Activated naive CD4-positive, alpha-beta T cell treated with anti-CD3 and anti-CD28 coated beads, Interleukin-2, amount 50 U/mL, for 72 hours (primary cell): Measurements from ENCODE around the gene SPDYE3. TPM values are rescaled to one million over a fixed set of nuclear protein-coding genes. Genes with fewer than 3 reads are reported as not detected.
"Not testable (repeated sequence)": the region's sequence is repeated elsewhere in the genome, so short reads cannot be mapped to it uniquely, and the experiment has no call there.

Experiments used
- ATAC-seq, 2 donors: fragments of 150-1000 bp; cut with Tn5 transposase; 2 replicates each; pipeline ENCODE4 v1.10.0; 2021; ENCODE audit warnings: mild to moderate bottlenecking in 2 of 2, moderate library complexity in 2 of 2
- DNase-seq, 2 donors: peaks; one replicate each; pipeline ENCODE4 v3.0.0; 2021 to 2022; ENCODE audit warnings: low spot score in 2 of 2
- H3K27ac Mint-ChIP-seq, 2 donors: one replicate each; pipeline ENCODE4 v1.8.0; 2022; ENCODE audit warnings: mild to moderate bottlenecking in 2 of 2, mixed read lengths in 2 of 2
- H3K36me3 Mint-ChIP-seq, 2 donors: one replicate each; pipeline ENCODE4 v1.8.0; 2022; ENCODE audit warnings: mixed read lengths in 2 of 2
- H3K9me3 Mint-ChIP-seq, 2 donors: one replicate each; pipeline ENCODE4 v1.8.0; 2022; ENCODE audit warnings: mixed read lengths in 2 of 2
- total RNA-seq, 2 donors: library from RNA; stranded (reverse); gene quantifications; one replicate each; pipeline ENCODE4 v1.2.3, GENCODE V29; 2022

The SPDYE3 gene
- total RNA-seq = not detected

GRCh38 chr7:100307402-100307801 lies at the start of gene SPDYE3:
TSS of gene SPDYE3 (plus strand) at chr7:100307702. CDS start at chr7:100307886, 184 bp downstream.
- not testable (repeated sequence) for H3K9me3 Mint-ChIP-seq, DNase-seq, ATAC-seq, H3K27ac Mint-ChIP-seq, H3K36me3 Mint-ChIP-seq

- H3K9me3 Mint-ChIP-seq, H3K27ac Mint-ChIP-seq, DNase-seq, ATAC-seq, H3K36me3 Mint-ChIP-seq: not testable (repeated sequence)
Measured at GRCh38 chr7:100259984-100260383, 47.5 kb upstream of the SPDYE3 start.

- H3K9me3 Mint-ChIP-seq, DNase-seq, H3K36me3 Mint-ChIP-seq, H3K27ac Mint-ChIP-seq, ATAC-seq: not testable (repeated sequence)
Measured at GRCh38 chr7:100262896-100263295, 44.6 kb upstream of the SPDYE3 start.

GRCh38 chr7:100264223-100264622 lies 43.3 kb upstream of the SPDYE3 start:
- DNase-seq, ATAC-seq, H3K9me3 Mint-ChIP-seq, H3K27ac Mint-ChIP-seq, H3K36me3 Mint-ChIP-seq: not testable (repeated sequence)

GRCh38 chr7:100264669-100265165 lies 42.8 kb upstream of the SPDYE3 start:
- H3K9me3 Mint-ChIP-seq = not testable (repeated sequence)

GRCh38 chr7:100265851-100266250 lies 41.7 kb upstream of the SPDYE3 start:
- not testable (repeated sequence) for DNase-seq, H3K27ac Mint-ChIP-seq, H3K36me3 Mint-ChIP-seq, H3K9me3 Mint-ChIP-seq, ATAC-seq

More at GRCh38 chr7:100264669-100265165, 42.8 kb upstream of the SPDYE3 start:
- not testable (repeated sequence) for DNase-seq, H3K27ac Mint-ChIP-seq, ATAC-seq, H3K36me3 Mint-ChIP-seq

- no peaks in the 10 kb centered on the region for H3K36me3 Mint-ChIP-seq
- no peak for ATAC-seq
- no peak for DNase-seq
- H3K9me3 Mint-ChIP-seq = no peaks in the 10 kb centered on the region
- peak overlapping the region in 1 of 2 donors; percentile 51 for H3K27ac Mint-ChIP-seq
Measured at GRCh38 chr7:100266576-100267354, 40.7 kb upstream of the SPDYE3 start.

- H3K36me3 Mint-ChIP-seq = no peaks in the 10 kb centered on the region
- no peak for DNase-seq
- ATAC-seq = no peak
- H3K27ac Mint-ChIP-seq = no peak overlapping the region
- H3K9me3 Mint-ChIP-seq = no peaks in the 10 kb centered on the region
Measured at GRCh38 chr7:100267648-100268047, 39.9 kb upstream of the SPDYE3 start.

- DNase-seq, H3K9me3 Mint-ChIP-seq, ATAC-seq, H3K36me3 Mint-ChIP-seq: not testable (repeated sequence)
- H3K27ac Mint-ChIP-seq = peak overlapping the region in 1 of 2 donors; percentile 55
Measured at GRCh38 chr7:100268882-100269281, 38.6 kb upstream of the SPDYE3 start.

GRCh38 chr7:100269306-100270045 lies 38.0 kb upstream of the SPDYE3 start:
- peak overlapping the region in 1 of 2 donors; percentile 55 for H3K27ac Mint-ChIP-seq
- H3K36me3 Mint-ChIP-seq, H3K9me3 Mint-ChIP-seq, DNase-seq, ATAC-seq: not testable (repeated sequence)

- ATAC-seq, H3K36me3 Mint-ChIP-seq, H3K9me3 Mint-ChIP-seq, DNase-seq: not testable (repeated sequence)
- peak overlapping the region; percentile 8 to 76 for H3K27ac Mint-ChIP-seq
Measured at GRCh38 chr7:100270046-100270918, 37.2 kb upstream of the SPDYE3 start.

GRCh38 chr7:100270941-100271593 lies 36.4 kb upstream of the SPDYE3 start:
- not testable (repeated sequence) for ATAC-seq, H3K36me3 Mint-ChIP-seq, DNase-seq, H3K9me3 Mint-ChIP-seq
- H3K27ac Mint-ChIP-seq = peak overlapping the region; percentile 8 to 76

GRCh38 chr7:100271716-100272537 lies 35.6 kb upstream of the SPDYE3 start:
- Mint-ChIP-seq H3K36me3 (no peaks in the 10 kb centered on the region), H3K27ac (peak overlapping the region in 1 of 2 donors; percentile 60)
- DNase-seq = peak; percentile 97 to 99

GRCh38 chr7:100272538-100272902 lies 35.0 kb upstream of the SPDYE3 start:
- ATAC-seq, H3K36me3 Mint-ChIP-seq, H3K9me3 Mint-ChIP-seq, DNase-seq: not testable (repeated sequence)
- H3K27ac Mint-ChIP-seq = peak overlapping the region; percentile 29 to 60

More at GRCh38 chr7:100271716-100272537, 35.6 kb upstream of the SPDYE3 start:
- no peaks in the 10 kb centered on the region for H3K9me3 Mint-ChIP-seq
- peak; percentile 93 to 95 for ATAC-seq

GRCh38 chr7:100275120-100275519 lies 32.4 kb upstream of the SPDYE3 start:
- no peak for DNase-seq
- ATAC-seq = no peak
- Mint-ChIP-seq H3K36me3 (no peaks in the 10 kb centered on the region), H3K9me3 (no peaks in the 10 kb centered on the region), H3K27ac (peak overlapping the region in 1 of 2 donors; percentile 66)
